Left renal cortex interstitium (tissue), 4 donors: ENCODE measurements around the gene SEMA4C. TPM values are rescaled to one million over a fixed set of nuclear protein-coding genes. Genes with fewer than 3 reads are reported as not detected.

Experiments used
- DNase-seq, 4 donors: peaks; one replicate each; pipeline ENCODE4 v3.0.0-alpha.2; 2013; ENCODE audit warnings: low read depth in 4 of 4, low spot score in 2 of 4, missing footprints in 1 of 4
- polyA plus RNA-seq, 4 donors: library from polyadenylated mRNA; unstranded; fragments of 120-200 nt; gene quantifications; one replicate each; pipeline ENCODE4 v1.2.1, GENCODE V29; 2013; ENCODE audit not compliant: insufficient read length in 4 of 4

SEMA4C gene
- polyA plus RNA-seq, 4 donors = 31.9 to 52.8 (median 43.4) TPM

DNA sequence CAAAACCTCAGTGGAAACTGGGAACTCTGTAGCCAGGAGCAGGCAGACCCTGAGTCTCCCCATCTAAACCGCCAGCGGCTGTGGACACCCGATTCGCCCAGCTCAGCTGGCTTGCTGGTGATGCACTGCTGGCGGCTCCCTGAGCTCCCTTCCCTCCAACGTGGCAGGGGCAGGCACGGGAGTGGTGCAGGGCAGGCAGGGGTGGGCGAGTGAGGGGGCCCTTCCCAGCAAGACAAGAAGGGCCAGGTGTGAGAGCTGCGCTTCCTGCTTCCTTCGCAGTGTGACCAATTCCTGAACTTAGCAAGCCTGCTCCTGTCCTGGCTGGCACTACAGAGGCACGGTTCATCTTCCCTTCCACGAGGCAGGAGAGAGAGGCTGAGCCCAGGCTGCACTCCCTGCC, 12.3 kb upstream of the SEMA4C start:
- DNase-seq = no peak

DNA sequence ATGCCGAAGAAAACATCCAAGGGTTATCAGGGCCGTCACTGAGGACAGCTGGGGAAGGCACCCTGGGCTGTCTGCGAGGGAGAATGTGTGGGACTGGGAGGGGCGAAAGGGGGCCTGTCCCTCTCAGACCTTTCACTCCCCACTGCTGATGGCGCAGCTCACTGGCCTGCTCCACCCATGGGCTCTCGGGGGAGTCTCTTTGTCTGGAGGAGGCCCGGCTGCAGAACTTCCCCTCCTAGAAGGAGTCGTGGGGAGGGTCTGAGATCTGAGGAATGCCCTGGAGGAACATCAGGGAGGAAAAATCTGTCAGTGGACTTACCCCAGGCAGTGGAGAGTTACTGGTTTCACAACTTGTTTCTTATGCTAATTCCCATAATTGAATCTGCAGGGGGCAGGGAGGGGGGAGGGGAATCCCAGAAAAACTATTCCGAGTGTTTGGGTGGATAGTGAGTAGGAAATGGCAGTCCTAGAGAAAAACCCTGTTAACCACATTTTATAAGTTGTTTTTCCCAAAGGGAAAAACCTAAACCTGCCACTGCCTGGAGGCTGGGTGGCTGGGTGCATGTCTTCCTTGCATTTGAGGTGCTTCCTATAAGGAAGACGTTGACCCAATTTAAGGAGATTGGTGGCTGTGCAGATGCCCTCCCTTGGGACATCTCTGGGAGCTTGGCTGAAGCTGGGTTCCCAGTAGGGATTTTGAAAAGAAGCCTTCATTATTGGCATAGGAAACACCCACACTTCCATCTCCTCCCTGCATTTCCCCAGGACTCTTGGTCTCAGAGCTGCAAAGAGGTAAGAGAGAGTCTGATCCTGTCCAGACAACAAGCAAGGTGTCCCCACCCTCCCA, 11.7 kb upstream of the SEMA4C start:
- no peak for DNase-seq

DNA sequence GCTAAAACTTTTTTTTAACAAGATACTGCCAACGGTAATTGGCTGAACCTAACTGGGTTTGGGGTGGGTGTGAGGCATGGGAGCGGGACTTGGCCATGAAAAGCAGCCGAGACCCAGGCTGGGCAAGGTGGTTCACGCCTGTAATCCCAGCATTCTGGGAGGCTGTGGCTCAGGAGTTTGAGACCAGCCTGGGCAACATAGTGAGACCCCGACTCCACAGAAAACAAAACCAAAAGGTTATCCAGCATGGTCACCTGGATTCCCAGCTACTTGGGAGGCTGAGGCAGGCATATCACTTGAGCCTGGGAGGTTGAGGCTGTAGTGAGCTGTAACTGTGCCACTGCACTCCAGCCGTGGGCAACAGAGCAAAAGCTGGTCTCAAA, 11.0 kb upstream of the SEMA4C start:
- no peak for DNase-seq

DNA sequence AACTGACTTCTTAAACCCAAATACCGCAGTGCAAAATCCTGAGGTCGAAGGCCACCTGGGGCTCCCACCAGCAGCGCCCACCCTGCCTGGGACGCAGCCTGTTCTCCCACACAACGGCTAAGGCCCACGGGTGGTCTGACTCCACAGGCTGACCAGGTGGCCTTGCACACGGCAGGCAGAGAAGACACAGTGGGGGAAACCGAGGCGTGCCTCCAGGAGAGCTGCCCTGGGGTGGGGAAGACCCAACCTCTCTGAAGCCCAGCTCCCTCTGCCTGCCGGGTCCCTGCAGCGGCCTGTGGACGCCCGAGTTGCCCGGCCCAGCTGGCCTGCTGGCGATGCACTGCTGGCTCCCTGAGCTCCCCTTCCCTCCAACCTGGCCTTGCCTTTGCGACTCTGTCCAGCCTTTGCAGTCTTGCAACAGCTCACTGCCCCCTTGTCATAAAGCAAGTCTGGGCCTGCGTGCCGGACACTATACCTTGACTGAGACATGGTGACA, 9.7 kb upstream of the SEMA4C start:
- DNase-seq = no peak

DNA sequence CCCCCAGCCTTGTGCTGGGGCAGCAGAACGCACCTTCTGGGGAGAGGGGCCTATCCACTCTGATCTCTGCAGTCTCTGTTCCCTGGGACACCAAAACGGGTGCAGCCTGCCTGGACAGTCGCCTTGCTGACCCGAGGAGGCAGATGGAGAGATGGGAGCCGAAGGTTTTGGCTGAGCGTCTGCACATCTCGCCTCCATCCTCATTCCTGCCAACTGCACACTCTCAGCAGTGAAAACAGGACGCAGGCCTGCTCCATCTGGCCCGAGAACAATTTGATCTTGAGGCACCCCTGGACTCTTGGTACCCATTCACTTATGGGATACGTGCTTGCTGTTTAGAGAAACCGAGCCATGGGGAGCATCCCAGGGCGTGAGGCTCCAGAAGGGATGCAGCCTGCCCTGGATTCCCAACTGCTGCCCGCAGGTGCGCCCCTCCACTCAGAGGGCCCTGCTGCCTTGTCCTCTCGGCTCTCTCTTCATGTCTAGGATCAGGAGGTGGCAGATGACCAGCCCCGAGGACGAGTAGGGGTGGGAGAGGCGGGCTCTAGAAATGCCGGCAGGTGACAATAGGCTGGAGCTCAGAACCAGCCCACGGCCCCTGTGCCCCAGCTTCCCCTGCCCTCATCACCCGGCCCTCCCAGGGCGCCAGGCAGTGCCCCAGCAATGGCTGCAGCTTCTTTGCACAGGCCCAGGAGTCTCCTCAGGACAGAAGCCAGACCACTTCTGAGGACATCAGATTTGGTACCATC, 9.1 kb upstream of the SEMA4C start:
- DNase-seq = no peak

DNA sequence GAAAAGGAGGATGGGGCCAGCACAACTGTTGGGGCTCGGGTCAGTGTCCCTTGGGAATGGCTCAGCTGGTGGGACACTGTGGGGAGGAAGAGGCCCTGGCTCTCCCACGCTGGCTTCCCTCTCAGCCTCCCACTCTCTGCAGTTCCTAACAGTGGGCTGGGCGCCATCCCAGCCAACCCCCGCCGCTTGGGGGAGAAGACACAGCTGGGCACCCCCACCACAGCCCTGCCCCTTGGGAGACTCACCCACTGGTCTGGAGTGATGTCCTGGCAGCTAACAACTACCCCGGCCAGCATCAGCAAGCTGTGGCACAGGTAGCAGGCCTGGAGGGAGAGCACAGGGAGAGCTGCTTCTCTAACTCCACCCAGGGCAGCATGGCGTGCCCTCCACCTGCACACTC, 8.3 kb upstream of the SEMA4C start:
- no peak for DNase-seq

DNA sequence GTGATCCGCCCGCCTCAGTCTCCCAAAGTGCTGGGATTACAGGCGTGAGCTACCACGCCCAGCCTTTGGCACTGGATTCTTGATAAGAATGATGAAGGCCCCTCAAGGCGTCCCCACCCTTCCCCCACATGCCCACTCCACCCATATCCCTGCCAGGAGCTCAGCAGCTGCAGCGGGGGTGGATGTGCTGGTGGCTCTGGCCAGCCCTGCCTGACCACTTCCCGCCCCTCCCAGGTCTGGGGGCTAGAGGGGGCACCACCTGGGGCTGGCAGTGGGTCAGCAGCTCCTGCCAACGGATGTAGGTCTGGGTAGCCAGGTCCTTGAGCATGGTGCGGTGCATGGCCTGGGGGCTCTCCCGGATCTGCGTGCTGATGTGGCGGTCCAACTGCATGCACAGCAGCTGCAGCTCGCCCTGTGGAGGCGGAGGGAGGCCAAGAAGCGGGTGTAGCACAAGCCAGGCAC, 7.8 kb upstream of the SEMA4C start:
- DNase-seq = no peak

DNA sequence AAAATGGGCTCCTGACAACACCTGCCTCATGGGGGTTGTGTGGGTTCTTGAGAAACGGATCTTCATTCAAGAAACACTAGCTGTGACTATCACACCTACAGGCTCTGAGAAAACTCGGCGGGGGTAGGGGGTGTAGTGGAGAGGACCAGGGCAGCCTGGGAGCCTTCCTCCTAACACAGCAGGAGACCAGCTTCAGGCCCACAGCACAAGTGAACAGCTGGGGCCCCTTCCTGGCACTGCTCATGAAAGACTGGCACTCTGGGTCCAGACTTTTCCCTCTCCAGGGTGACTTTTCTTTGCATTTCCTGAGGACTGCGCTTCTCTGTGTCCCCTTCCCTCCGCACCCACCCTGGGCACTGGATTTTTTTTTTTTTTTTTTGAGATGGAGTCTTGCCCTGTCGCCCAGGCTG, 7.2 kb upstream of the SEMA4C start:
- no peak for DNase-seq

DNA sequence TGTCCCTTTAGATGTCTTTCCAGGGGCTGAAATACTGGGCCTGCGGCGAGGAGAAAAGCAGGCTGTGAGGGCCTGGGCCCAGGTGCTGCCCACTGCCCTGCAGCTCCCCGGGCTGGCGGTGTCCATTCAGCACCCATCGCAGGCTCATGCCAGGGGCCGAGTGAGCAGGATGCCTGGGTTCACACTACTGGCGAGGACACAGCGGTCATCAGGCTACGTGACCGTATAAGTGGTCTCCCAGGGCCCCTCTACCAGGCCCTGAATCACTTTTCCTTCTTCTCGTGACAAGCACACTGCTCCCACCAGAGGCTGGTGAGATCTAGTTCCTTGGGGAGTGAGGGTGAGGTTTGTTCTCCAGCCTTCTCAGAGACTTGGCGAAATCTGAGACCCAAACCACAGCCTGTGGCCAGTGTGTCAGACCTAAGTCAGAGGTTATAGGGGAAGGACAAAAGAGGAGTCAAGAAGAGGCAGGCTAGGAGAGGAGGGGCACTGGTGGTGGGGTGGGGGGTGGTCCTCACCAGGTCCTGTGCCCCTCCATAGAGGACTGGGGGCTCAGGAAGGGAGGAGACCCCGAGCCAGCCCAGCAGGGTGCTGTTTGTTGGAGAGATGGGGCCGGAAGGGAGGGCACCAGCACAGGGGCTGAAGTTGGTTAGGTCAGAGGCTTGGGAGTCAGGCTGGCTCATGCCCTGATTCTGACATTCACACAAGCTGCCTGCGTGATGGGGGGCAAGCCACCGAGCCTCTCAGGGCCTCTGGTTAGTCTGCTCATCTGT, 6.6 kb upstream of the SEMA4C start:
- no peak for DNase-seq

DNA sequence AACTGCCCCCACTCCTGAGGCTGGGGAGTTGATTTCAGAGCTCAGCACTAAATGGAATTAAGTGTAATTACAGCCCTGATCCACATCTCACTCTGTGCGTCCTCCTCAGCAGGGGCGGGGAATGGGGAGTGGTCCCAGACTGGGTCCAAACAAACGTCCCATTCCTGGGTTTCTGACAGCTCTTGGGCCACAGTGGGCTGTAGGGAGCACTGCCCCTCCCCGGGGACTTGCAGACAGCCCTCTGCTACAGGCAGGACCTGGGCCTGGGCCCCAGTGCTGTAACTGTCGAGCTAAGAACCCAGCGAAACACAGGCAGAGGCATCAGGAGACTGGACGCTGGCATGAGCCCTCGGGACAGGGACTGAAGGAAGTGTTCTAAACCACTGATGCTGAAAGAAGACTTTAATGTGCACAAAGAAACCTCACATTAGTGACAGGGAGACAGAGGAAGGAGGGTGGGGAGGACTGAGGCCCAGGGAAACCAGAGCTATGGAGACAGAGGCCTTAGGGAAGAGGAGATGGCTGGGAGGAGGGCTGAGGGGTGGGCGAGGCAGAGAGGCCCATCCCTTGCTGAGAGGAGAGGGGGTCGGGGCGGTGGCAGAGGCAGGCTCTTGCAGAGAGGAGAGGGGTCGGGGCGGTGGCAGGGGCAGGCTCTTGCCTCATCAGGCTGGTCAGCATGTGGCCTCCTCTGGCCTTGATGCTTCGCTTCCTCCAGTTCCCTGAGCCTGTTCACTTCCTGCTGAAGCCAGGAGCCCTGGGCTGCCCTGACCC, 5.8 kb upstream of the SEMA4C start:
- no peak for DNase-seq

DNA sequence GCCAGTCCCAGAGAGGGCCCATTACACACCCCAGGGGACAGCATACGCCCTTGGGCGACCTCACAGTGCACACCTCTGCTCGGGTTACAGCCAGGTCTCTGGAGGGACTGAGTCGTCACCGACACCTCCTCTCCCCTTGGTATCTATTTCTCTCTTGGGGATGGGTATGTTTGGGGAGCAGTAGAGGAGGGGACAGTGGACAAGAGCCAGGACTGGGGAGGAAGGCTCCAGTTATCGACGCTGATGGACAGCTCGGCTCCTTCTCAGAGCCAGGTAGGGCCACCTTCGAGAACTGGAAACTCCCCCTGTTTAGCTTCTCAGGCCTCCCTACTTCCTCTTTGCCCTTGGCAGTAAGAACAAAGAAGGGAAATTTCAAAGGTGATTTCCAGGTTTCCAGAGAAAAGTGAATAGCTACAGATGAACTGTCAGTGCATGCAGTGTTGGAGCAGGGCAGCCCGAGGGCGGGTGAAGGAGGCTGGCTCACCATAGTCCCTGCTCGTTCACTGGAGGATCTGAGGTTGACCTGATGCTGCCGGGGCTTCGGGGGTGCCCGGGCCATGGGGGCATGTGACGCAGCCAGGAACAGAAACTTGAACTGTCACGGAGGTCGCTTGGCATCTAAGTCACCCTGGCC, 4.4 kb upstream of the SEMA4C start:
- no peak for DNase-seq

DNA sequence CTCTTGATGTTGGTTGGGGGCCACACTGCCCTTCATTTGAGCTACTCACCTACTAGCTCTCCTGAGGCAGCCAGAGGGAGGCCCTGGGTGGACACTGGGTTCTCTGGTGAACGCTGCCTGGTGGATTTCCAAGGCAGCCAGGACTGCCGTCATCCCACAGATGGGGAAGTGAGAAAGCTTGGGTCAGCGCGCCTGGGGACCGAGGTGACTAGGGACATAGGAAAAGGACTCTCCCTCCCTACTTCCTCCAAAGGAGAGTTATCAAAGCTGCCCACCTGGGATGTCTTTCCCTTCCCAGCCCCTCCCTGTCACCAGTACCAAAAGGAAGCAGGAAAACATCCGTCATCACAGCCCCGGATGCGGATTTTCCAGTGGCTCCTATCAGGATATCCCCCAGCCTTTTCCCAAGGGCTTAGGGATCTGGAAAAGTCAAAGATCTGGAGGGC, 3.8 kb upstream of the SEMA4C start:
- DNase-seq = no peak

DNA sequence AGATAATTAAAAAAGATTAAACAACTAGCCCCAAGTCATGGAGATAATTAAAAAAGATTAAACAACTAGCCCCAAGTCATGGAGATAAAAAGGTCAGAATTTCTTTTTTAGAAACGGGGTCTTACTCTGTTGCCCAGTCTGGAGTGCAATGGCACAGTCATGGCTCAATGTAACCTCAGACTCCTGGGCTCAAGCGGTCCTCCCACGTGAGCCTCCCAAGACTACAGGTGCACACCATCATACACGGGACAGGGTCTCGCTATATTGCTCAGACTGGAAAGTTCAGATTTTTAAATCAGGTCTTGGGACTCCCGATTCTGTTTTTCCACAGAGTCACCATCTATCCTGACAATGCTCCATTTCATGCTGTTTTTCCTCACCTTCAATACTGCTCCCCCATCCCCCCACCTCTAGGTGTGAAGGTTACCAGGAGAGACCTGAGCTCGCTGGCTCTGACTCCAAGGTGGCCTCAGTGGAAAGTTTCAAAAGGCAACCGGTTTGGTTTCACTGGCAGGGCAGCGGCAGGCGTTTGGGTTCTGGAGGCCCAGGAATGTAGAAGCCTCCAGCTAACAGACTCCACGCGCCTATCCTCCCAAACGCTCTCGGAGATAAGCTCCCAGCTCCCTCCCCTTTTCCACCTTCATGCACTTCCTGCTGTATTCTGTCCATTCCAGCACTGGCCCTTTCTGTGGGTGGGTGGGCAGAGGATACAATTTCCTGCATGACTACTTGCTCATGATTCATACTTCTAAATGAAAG, 2.9 kb upstream of the SEMA4C start:
- no peak for DNase-seq

DNA sequence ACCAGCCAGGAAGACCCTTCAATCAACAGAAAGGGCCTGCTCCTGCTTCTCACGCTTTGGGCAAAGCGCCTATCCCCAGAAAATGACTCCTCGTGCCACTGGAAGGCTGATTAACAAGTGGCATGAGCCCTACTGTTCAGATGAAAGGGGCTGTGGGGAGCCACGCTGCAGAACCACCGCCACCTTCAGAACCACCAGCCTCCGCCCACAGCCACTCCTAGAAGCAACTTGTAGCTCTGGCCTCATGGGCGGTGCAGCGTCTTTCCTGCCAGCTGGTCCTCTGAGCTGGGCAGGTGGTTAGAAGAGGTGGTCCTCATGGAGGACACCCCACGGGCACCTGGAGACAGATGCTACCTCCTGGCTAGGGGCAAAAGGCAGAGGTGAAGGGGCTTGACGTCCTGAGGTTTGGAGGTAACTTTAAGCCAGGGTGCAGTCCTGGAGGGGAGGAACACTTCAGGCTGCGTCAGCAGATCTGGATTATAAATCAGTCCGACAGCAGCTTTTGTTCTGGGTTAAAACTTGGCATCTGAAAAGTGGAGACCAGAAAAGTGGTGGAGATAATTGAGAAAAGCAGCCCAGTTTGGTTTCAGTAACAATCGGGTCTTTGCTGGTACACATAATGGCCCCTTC, 861 bp upstream of the SEMA4C start:
- no peak for DNase-seq

DNA sequence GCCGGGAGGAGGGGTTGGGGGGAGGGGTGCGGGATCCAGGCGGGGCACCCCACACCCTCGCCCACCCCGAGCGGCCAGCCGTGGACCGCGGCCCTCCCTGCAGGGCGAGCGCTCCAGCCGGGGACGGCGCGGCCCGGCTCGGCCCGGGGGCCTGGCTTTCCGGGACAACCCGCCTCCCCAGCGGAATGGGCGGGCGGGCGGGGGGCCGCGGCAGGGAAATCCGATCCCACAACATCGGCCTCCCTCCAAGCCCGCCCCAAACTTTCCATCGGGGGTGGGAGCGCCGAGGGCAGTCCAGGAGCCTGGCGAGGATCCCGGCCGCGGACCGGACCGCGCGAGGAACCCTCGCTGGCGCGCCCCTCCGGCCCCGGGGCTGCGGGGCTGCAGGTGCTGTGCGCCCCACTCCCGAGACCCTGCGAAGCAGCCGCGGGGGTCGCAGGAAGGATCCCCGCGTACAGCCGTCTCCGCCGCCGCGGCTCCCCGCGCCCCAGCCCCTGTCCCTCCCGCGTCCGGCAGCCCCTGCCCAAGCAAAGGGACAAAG, 529 bp downstream of the SEMA4C start:
- DNase-seq = no peak

DNA sequence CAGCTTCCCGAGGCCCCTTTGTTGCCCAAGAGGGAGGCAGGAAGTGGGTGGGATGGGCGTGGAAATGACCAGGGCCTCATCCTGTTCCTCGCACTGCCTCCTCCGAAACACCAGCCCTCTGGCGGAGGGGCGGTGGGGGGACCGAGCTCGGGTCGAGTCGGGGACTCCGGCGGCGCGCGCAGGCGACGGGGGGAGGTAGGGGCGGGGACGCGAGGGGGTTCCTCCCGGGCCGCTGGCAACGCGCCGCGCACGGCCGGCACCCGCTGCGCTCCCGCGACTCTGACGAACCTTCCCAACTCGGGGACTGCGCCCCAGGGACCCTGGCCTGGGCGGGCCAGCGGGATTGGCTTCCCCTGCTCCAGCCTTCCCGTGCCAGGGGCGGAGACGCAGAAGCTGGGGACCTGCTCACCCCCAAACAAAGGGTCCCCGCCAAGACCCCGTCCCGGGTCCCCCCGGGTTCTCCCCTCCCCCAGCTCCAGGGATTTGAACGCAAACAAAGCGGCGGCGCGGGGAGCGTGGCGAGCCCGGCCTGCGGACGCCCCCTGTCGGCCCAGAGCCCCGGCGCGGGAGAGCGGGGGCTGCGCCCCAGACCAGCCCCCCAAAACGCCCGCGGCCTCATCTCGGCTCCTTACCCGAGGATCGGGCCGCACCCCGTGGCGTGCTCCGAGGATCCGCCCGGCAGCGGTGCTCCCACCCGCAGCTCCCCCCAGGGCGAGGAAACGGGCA, 1.2 kb downstream of the SEMA4C start:
- peak in 1 of 4 donors; percentile 84 for DNase-seq

DNA sequence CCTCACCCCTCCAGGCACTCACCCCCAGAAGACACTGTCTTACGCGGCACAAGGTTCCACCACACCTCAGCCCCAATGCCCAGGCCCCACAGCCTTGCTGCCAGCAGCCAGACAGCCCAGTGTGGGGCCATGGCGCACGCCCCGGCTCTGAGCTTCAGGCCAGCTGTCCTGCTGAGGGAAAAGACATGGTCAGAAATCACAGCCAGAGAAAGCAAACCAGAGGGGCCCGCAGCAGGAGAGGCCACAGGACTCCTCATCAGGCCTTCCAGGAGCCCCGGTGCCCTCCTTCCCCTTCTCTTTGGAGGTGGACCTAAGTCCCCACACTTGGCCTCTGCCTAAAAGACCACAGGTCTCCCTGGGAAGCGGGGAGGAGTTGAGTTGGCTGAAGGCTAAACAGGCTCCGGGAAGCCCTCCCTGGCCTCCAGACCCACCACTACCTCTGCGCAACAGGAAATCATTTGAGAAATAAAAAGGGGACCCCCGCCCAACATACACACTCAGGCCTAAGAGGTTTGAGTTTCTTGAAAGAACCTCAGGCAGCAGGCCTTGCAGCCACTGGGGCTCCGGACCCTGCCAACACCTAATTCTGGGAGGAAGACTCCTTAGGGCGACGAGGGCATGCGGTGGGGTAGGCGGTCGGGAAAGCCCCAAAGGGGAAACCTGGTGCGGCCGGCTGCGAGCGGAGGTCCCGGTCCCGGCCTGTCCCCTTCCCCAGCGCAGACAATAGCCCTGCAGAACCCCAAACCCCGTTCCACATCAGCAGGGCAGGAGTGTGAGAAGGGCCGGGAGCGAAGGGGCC, 1.9 kb downstream of the SEMA4C start:
- no peak for DNase-seq
